Measurements from ENCODE around the gene HSPB6.

GRCh38 chr19:35779033-35779432 is 22.2 kb upstream of the HSPB6 start:
- TF ChIP-seq CTCF (IDR thresholded peaks at IDR 0.05; ENCODE audit: low read depth, low read length), result no peak
- no peak for TF ChIP-seq EZH2phosphoT487 (IDR thresholded peaks at IDR 0.05; ENCODE audit: low read depth)
